Epithelial cell of esophagus (primary cell): ENCODE results near the gene RHBDD1.

ENCODE experiments used
- DNase-seq: peaks from one replicate; pipeline ENCODE4 v3.0.0; 2010; ENCODE audit warnings: low read depth
- H3K4me3 ChIP-seq: 2 replicates; pipeline ENCODE4 v1.5.1; 2011; ENCODE audit warnings: mild to moderate bottlenecking, low read length, control low read depth
- CTCF ChIP-seq: IDR thresholded peaks from 2 replicates; pipeline ENCODE4 v1.5.1; 2011; ENCODE audit warnings: low read depth, mild to moderate bottlenecking, low read length, control low read depth, inconsistent platforms; ENCODE audit not compliant: insufficient read depth; ENCODE audit errors: missing control alignments

RHBDD1 gene

DNA sequence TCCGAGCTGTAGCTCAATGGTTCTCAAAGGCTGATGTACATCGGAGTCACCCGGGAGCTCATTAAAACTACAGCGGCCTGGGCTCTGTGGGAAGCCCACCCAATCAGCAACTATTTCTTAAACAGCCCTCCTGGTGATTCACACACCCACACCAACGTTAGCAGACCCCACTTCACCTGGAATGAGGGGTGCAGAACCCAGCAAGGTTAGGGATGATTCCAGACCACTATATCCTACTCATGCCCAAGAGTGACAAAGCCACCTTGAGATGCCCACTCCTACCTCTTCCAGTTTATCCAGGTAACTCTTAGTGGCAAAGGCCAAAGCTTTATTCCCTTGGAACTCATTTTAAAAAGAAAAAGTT is 149.7 kb downstream of the RHBDD1 start:
- no peak overlapping the region for H3K4me3 ChIP-seq
- no peak for DNase-seq
- no peak for TF ChIP-seq CTCF

DNA sequence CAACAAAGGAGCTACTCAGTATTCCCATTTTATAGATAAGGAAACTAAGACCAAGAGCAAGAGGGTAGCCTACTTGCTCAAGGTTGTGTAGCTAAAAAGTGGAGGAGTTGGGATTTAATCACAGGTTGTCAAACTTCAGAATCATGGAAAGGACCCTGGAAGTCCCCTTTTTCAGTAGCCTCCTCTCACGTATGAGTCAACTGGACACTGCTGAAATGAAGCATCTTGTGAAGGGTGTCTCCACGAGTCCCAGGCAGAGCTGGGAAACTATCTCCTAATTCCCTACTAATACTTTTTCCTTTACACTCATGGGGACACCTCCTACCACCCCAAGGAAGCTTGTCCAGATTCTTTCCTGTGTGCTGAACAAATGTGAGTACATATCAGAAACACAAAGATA is 155.8 kb downstream of the RHBDD1 start:
- no peak for DNase-seq
- TF ChIP-seq CTCF: no peak
- H3K4me3 ChIP-seq: no peak overlapping the region

DNA sequence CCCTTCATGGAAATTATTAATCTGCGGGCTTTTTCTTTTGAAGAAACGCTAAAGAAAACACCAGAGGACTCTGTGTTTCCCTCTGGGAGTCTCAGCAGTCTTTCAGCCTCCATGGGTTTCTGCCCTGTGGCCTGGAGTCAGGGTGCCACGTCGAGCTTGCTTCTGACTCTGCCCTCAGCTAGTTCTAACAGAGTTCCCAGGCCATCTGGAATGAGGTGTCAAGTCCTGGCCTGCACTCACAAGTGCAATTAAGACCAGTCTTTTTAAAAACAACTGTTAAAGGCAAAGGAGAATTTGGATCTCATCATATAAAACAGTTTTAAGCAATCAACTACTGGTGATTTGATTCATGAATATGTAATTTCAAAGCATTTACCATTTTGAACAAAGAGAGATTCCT is 157.3 kb downstream of the RHBDD1 start:
- DNase-seq: peak; percentile 62
- TF ChIP-seq CTCF: no peak
- H3K4me3 ChIP-seq: no peak overlapping the region

DNA sequence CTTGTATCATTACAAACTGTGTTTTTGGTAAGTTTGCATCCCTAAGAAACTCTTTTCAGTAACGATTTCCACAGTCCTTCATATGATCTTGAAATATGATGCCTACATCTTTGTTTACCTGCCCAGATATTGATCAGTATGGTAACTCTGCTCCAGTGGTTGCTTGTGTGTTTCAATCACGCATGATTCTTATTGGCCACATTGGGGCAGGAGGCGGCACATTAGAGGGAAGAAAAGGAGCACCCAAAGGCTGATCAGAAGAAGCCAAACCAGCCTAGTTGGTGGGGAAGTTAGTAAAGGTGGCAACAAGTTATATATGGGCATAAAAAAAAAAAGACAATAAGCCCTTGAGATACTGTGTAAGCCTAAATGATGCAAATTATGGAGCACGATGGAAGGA is 158.9 kb downstream of the RHBDD1 start:
- no peak for TF ChIP-seq CTCF
- no peak for DNase-seq
- H3K4me3 ChIP-seq: no peak overlapping the region

- H3K4me3 ChIP-seq: no peak overlapping the region
- TF ChIP-seq CTCF: no peak
- peak; percentile 77 for DNase-seq
Measured at GRCh38 chr2:226995625-226996041, 159.8 kb downstream of the RHBDD1 start.

- DNase-seq: no peak
- no peak for TF ChIP-seq CTCF
- H3K4me3 ChIP-seq: no peak overlapping the region
Measured at GRCh38 chr2:226999661-227000060, 163.8 kb downstream of the RHBDD1 start.

GRCh38 chr2:227000123-227000522 is 164.3 kb downstream of the RHBDD1 start:
- DNase-seq: no peak
- no peak for TF ChIP-seq CTCF
- H3K4me3 ChIP-seq: no peak overlapping the region
